Measurements from ENCODE around the gene CNP.
A peak's percentile ranks its signal among the peaks of the same experiment; 100 is the strongest.

The CNP gene

GRCh38 chr17:41942626-41943373 lies 23.8 kb upstream of the CNP start:
- no peak for DNase-seq

- DNase-seq, result no peak
Measured at GRCh38 chr17:41943492-41943891, 23.1 kb upstream of the CNP start.

- no peak for DNase-seq
Measured at GRCh38 chr17:41944943-41945342, 21.7 kb upstream of the CNP start.

GRCh38 chr17:41948762-41949460 lies 17.7 kb upstream of the CNP start:
- no peak for DNase-seq

GRCh38 chr17:41956522-41956921 lies 10.1 kb upstream of the CNP start:
- no peak for DNase-seq

- DNase-seq, result peak; percentile 28
Measured at GRCh38 chr17:41957031-41957868, 9.3 kb upstream of the CNP start.

GRCh38 chr17:41957869-41958439 lies 8.6 kb upstream of the CNP start:
- DNase-seq, result no peak

GRCh38 chr17:41959030-41959335 lies 7.6 kb upstream of the CNP start:
- no peak for DNase-seq

- DNase-seq, result peak; percentile 49
Measured at GRCh38 chr17:41959336-41960095, 7.1 kb upstream of the CNP start.

- no peak for DNase-seq
Measured at GRCh38 chr17:41962111-41962510, 4.5 kb upstream of the CNP start.

- DNase-seq, result peak; percentile 54
Measured at GRCh38 chr17:41962768-41963434, 3.7 kb upstream of the CNP start.

- peak; percentile 23 for DNase-seq
Measured at GRCh38 chr17:41965694-41966462, 717 bp upstream of the CNP start.

GRCh38 chr17:41967141-41967920 lies 736 bp downstream of the CNP start:
- peak; percentile 13 for DNase-seq

- DNase-seq, result no peak
Measured at GRCh38 chr17:41967921-41968578, 1.5 kb downstream of the CNP start.

GRCh38 chr17:41968676-41969075 lies 2.1 kb downstream of the CNP start:
- DNase-seq, result no peak

- DNase-seq, result no peak
Measured at GRCh38 chr17:41970901-41971331, 4.3 kb downstream of the CNP start.

GRCh38 chr17:41971721-41972523 lies 5.3 kb downstream of the CNP start:
- no peak for DNase-seq

- no peak for DNase-seq
Measured at GRCh38 chr17:41972571-41973407, 6.2 kb downstream of the CNP start.

Measured in HCEC 1CT (cell line).